Cerebellar nuclear complex (tissue), 1 donor: ENCODE measurements around the gene IGFBP5.
A peak's percentile ranks its signal among the peaks of the same experiment; 100 is the strongest.

ENCODE experiments used
- DNase-seq, 2 experiments: peaks; one replicate each; lab custom pipeline; 2025; lab: John Stamatoyannopoulos, UW

Gene IGFBP5

GRCh38 chr2:216714376-216714775 lies 19.0 kb upstream of the IGFBP5 start:
- DNase-seq: no peak

GRCh38 chr2:216713691-216714336 lies 18.5 kb upstream of the IGFBP5 start:
- no peak for DNase-seq

GRCh38 chr2:216711348-216711747 lies 16.0 kb upstream of the IGFBP5 start:
- no peak for DNase-seq

- DNase-seq: no peak
Measured at GRCh38 chr2:216710551-216711301, 15.4 kb upstream of the IGFBP5 start.

GRCh38 chr2:216702756-216703155 lies 7.4 kb upstream of the IGFBP5 start:
- DNase-seq: no peak

GRCh38 chr2:216701544-216701943 lies 6.2 kb upstream of the IGFBP5 start:
- no peak for DNase-seq

- DNase-seq: no peak
Measured at GRCh38 chr2:216700781-216701180, 5.4 kb upstream of the IGFBP5 start.

GRCh38 chr2:216700088-216700567 lies 4.8 kb upstream of the IGFBP5 start:
- DNase-seq: no peak

GRCh38 chr2:216698895-216699294 lies 3.5 kb upstream of the IGFBP5 start:
- DNase-seq: peak in 1 of 2 experiments; percentile 35

- no peak for DNase-seq
Measured at GRCh38 chr2:216698293-216698692, 2.9 kb upstream of the IGFBP5 start.

- peak; percentile 4 to 5 for DNase-seq
Measured at GRCh38 chr2:216696751-216697560, 1.6 kb upstream of the IGFBP5 start.

GRCh38 chr2:216696321-216696720 lies 972 bp upstream of the IGFBP5 start:
- no peak for DNase-seq

GRCh38 chr2:216694826-216695217 lies 527 bp downstream of the IGFBP5 start:
- DNase-seq: no peak

- DNase-seq: peak in 1 of 2 experiments; percentile 11
Measured at GRCh38 chr2:216694082-216694825, 1.1 kb downstream of the IGFBP5 start.

- DNase-seq: no peak
Measured at GRCh38 chr2:216693414-216694080, 1.8 kb downstream of the IGFBP5 start.

GRCh38 chr2:216692636-216693413 lies 2.5 kb downstream of the IGFBP5 start:
- DNase-seq: peak; percentile 61 to 69

GRCh38 chr2:216690853-216691741 lies 4.3 kb downstream of the IGFBP5 start:
- peak; percentile 33 to 60 for DNase-seq

GRCh38 chr2:216690456-216690852 lies 4.9 kb downstream of the IGFBP5 start:
- DNase-seq: no peak

GRCh38 chr2:216689397-216689796 lies 6.0 kb downstream of the IGFBP5 start:
- no peak for DNase-seq
